Measurements from ENCODE around the gene HBS1L. TPM values are rescaled to one million over a fixed set of nuclear protein-coding genes. Genes with fewer than 3 reads are reported as not detected.

The HBS1L gene
- total and polyA plus RNA-seq, 5 donors: 28.7 to 81.3 (median 71.3) TPM

GRCh38 chr6:134964451-134965203 is 90.0 kb downstream of the HBS1L start:
- 65% methylated on average over 1 of the region's 1 CpG for WGBS
- Histone ChIP-seq H3K4me1 (ENCODE audit: control insufficient read depth, insufficient read depth, low read length) (no peaks in the 10 kb centered on the region), H3K4me3 (ENCODE audit: low read length) (no peak overlapping the region), H3K27ac (ENCODE audit: low read length) (no peak overlapping the region), H3K27me3 (ENCODE audit: control insufficient read depth, insufficient read depth) (no peaks in the 10 kb centered on the region), H3K9me3 (ENCODE audit: control insufficient read depth, low read length) (no peaks in the 10 kb centered on the region)
- DNase-seq: no peak
- no peak for ATAC-seq
- intact Hi-C loops (cut with DNase I): no loop called here

- no peak overlapping the region for H3K27ac ChIP-seq (ENCODE audit: low read length)
- DNase-seq (no peak), ATAC-seq (no peak)
- H3K4me3 ChIP-seq (ENCODE audit: low read length): no peak overlapping the region
- H3K4me1 ChIP-seq (ENCODE audit: control insufficient read depth, insufficient read depth, low read length): no peaks in the 10 kb centered on the region
- no peaks in the 10 kb centered on the region for H3K9me3 ChIP-seq (ENCODE audit: control insufficient read depth, low read length)
- H3K27me3 ChIP-seq (ENCODE audit: control insufficient read depth, insufficient read depth): no peaks in the 10 kb centered on the region
- intact Hi-C loops (cut with DNase I): no loop called here
Measured at GRCh38 chr6:134962421-134962820, 92.2 kb downstream of the HBS1L start.

- DNase-seq: no peak
- Histone ChIP-seq H3K27me3 (ENCODE audit: control insufficient read depth, insufficient read depth) (no peaks in the 10 kb centered on the region), H3K4me3 (ENCODE audit: low read length) (no peak overlapping the region), H3K9me3 (ENCODE audit: control insufficient read depth, low read length) (no peaks in the 10 kb centered on the region), H3K4me1 (ENCODE audit: control insufficient read depth, insufficient read depth, low read length) (no peaks in the 10 kb centered on the region), H3K27ac (ENCODE audit: low read length) (no peak overlapping the region)
- intact Hi-C loops (cut with DNase I): no loop called here
- 91% methylated on average over 3 of the region's 3 CpGs for WGBS
- no peak for ATAC-seq
Measured at GRCh38 chr6:134961366-134961765, 93.3 kb downstream of the HBS1L start.

- no peaks in the 10 kb centered on the region for H3K27me3 ChIP-seq (ENCODE audit: control insufficient read depth, insufficient read depth)
- H3K4me3 ChIP-seq (ENCODE audit: low read length): no peak overlapping the region
- intact Hi-C loops (cut with DNase I): no loop called here
- H3K27ac ChIP-seq (ENCODE audit: low read length): no peak overlapping the region
- H3K4me1 ChIP-seq (ENCODE audit: control insufficient read depth, insufficient read depth, low read length): no peaks in the 10 kb centered on the region
- no peaks in the 10 kb centered on the region for H3K9me3 ChIP-seq (ENCODE audit: control insufficient read depth, low read length)
- no peak for DNase-seq
- ATAC-seq: no peak
Measured at GRCh38 chr6:134959603-134960002, 95.0 kb downstream of the HBS1L start.

- Histone ChIP-seq H3K9me3 (ENCODE audit: control insufficient read depth, low read length) (no peaks in the 10 kb centered on the region), H3K4me1 (ENCODE audit: control insufficient read depth, insufficient read depth, low read length) (no peaks in the 10 kb centered on the region), H3K27ac (ENCODE audit: low read length) (no peak overlapping the region), H3K27me3 (ENCODE audit: control insufficient read depth, insufficient read depth) (no peaks in the 10 kb centered on the region), H3K4me3 (ENCODE audit: low read length) (no peak overlapping the region)
- intact Hi-C loops (cut with DNase I): no loop called here
- WGBS: 93% methylated on average over 2 of the region's 2 CpGs
- ATAC-seq: no peak
- DNase-seq: no peak
Measured at GRCh38 chr6:134956676-134957075, 97.9 kb downstream of the HBS1L start.

- H3K4me1 ChIP-seq (ENCODE audit: control insufficient read depth, insufficient read depth, low read length): no peaks in the 10 kb centered on the region
- no peak for ATAC-seq
- H3K27me3 ChIP-seq (ENCODE audit: control insufficient read depth, insufficient read depth): no peaks in the 10 kb centered on the region
- 93% methylated on average over 5 of the region's 5 CpGs for WGBS
- intact Hi-C loops (cut with DNase I): no loop called here
- DNase-seq: no peak
- no peak overlapping the region for H3K27ac ChIP-seq (ENCODE audit: low read length)
- no peak overlapping the region for H3K4me3 ChIP-seq (ENCODE audit: low read length)
- no peaks in the 10 kb centered on the region for H3K9me3 ChIP-seq (ENCODE audit: control insufficient read depth, low read length)
Measured at GRCh38 chr6:134956032-134956431, 98.6 kb downstream of the HBS1L start.

GRCh38 chr6:134954272-134955000 is 100.2 kb downstream of the HBS1L start:
- ATAC-seq (peak in 1 of 2 donors; percentile 14), DNase-seq (no peak)
- Histone ChIP-seq H3K9me3 (ENCODE audit: control insufficient read depth, low read length) (no peaks in the 10 kb centered on the region), H3K27me3 (ENCODE audit: control insufficient read depth, insufficient read depth) (no peaks in the 10 kb centered on the region), H3K4me3 (ENCODE audit: low read length) (no peak overlapping the region), H3K4me1 (ENCODE audit: control insufficient read depth, insufficient read depth, low read length) (no peaks in the 10 kb centered on the region), H3K27ac (ENCODE audit: low read length) (no peak overlapping the region)
- intact Hi-C loops (cut with DNase I): no loop called here
- 72% methylated on average over 4 of the region's 4 CpGs for WGBS

GRCh38 chr6:134951494-134952263 is 102.9 kb downstream of the HBS1L start:
- 87% methylated on average over 13 of the region's 13 CpGs for WGBS
- Histone ChIP-seq H3K4me3 (ENCODE audit: low read length) (no peak overlapping the region), H3K9me3 (ENCODE audit: control insufficient read depth, low read length) (no peaks in the 10 kb centered on the region), H3K4me1 (ENCODE audit: control insufficient read depth, insufficient read depth, low read length) (no peaks in the 10 kb centered on the region), H3K27me3 (ENCODE audit: control insufficient read depth, insufficient read depth) (no peaks in the 10 kb centered on the region), H3K27ac (ENCODE audit: low read length) (no peak overlapping the region)
- DNase-seq: no peak
- no peak for ATAC-seq
- intact Hi-C loops (cut with DNase I): no loop called here

GRCh38 chr6:134950482-134950881 is 104.1 kb downstream of the HBS1L start:
- no peak overlapping the region for H3K4me3 ChIP-seq (ENCODE audit: low read length)
- H3K9me3 ChIP-seq (ENCODE audit: control insufficient read depth, low read length): no peaks in the 10 kb centered on the region
- intact Hi-C loops (cut with DNase I): no loop called here
- H3K4me1 ChIP-seq (ENCODE audit: control insufficient read depth, insufficient read depth, low read length): no peaks in the 10 kb centered on the region
- 56% methylated on average over 2 of the region's 2 CpGs for WGBS
- DNase-seq (no peak), ATAC-seq (no peak)
- H3K27ac ChIP-seq (ENCODE audit: low read length): no peak overlapping the region
- H3K27me3 ChIP-seq (ENCODE audit: control insufficient read depth, insufficient read depth): no peaks in the 10 kb centered on the region

- no peak within 1 kb of the TSS for H3K27ac ChIP-seq (ENCODE audit: low read length)
- 77% methylated on average over 4 of the region's 4 CpGs for WGBS
- ATAC-seq (no peak), DNase-seq (no peak)
- no peaks in the 10 kb centered on the region for H3K27me3 ChIP-seq (ENCODE audit: control insufficient read depth, insufficient read depth)
- no peaks in the 10 kb centered on the region for H3K4me1 ChIP-seq (ENCODE audit: control insufficient read depth, insufficient read depth, low read length)
- H3K4me3 ChIP-seq (ENCODE audit: low read length): no peak within 1 kb of the TSS
- intact Hi-C loops (cut with DNase I): no loop called here
- H3K9me3 ChIP-seq (ENCODE audit: control insufficient read depth, low read length): no peaks in the 10 kb centered on the region
Measured at GRCh38 chr6:134949927-134950326, 104.7 kb downstream of the HBS1L start, which contains the start of gene ALDH8A1. Gene ALDH8A1, minus strand, starts transcription at chr6:134950101. Its CDS starts 48 bp downstream, at chr6:134950053.

GRCh38 chr6:134948691-134949090 is 105.9 kb downstream of the HBS1L start:
- ATAC-seq: no peak
- no peaks in the 10 kb centered on the region for H3K4me1 ChIP-seq (ENCODE audit: control insufficient read depth, insufficient read depth, low read length)
- H3K4me3 ChIP-seq (ENCODE audit: low read length): no peak overlapping the region
- no peaks in the 10 kb centered on the region for H3K9me3 ChIP-seq (ENCODE audit: control insufficient read depth, low read length)
- WGBS: 73% methylated on average over 1 of the region's 1 CpG
- intact Hi-C loops (cut with DNase I): no loop called here
- no peak for DNase-seq
- no peak overlapping the region for H3K27ac ChIP-seq (ENCODE audit: low read length)
- no peaks in the 10 kb centered on the region for H3K27me3 ChIP-seq (ENCODE audit: control insufficient read depth, insufficient read depth)

All from right cardiac atrium (tissue), 5 donors.